ENCODE measurements around the gene NCR2. TPM values are rescaled to one million over a fixed set of nuclear protein-coding genes. Genes with fewer than 3 reads are reported as not detected.

Gene NCR2
- total RNA-seq, 1 experiment from 2014 or later, result not detected

- TF ChIP-seq CTCF (conservative IDR thresholded peaks at IDR 0.05; ENCODE audit: low read depth, low read length), result no peak
- TF ChIP-seq EZH2 (IDR thresholded peaks at IDR 0.05; ENCODE audit: borderline replicate concordance, low read depth, low read length, poor library complexity, severe bottlenecking), result no peak
- ChIA-PET POLR2A (ENCODE audit: low non-redundant PET) (no interaction called here), CTCF (interaction anchor here (0.7 kb wide), 1 partner anchor 106 kb away, joined by 3 read pairs; no protein-coding TSS in a partner anchor)
- H3K4me1 ChIP-seq (ENCODE audit: insufficient read depth, low read length, poor library complexity, severe bottlenecking), result peaks cover 11% of the 10 kb centered on the region
- no peaks in the 10 kb centered on the region for H3K27me3 ChIP-seq (replicated peaks; ENCODE audit: insufficient read depth, low read depth, low read length, poor library complexity)
- no peaks in the 10 kb centered on the region for H3K36me3 ChIP-seq (ENCODE audit: insufficient read depth, low read length, poor library complexity, severe bottlenecking)
- H3K9me3 ChIP-seq (ENCODE audit: low read depth, low read length, poor library complexity, severe bottlenecking), result no peaks in the 10 kb centered on the region
- intact Hi-C loops (cut with micrococcal nuclease; ENCODE audit: unreplicated experiment), result no loop called here
- no TSS peak for BruUV-seq (replicated peaks)
- DNase-seq (ENCODE audit: low spot score), result peak; percentile 25
- H3K4me3 ChIP-seq (ENCODE audit: low read depth, low read length, poor library complexity, severe bottlenecking), result no peak overlapping the region
- no peak overlapping the region for H3K27ac ChIP-seq (ENCODE audit: low read depth, low read length, poor library complexity, severe bottlenecking)
Observed at GRCh38 chr6:41374618-41375590, 39.5 kb downstream of the NCR2 start.

GRCh38 chr6:41375598-41376151 is 40.3 kb downstream of the NCR2 start:
- no peak for DNase-seq (ENCODE audit: low spot score)
- Histone ChIP-seq H3K4me3 (ENCODE audit: low read depth, low read length, poor library complexity, severe bottlenecking) (no peak overlapping the region), H3K27me3 (replicated peaks; ENCODE audit: insufficient read depth, low read depth, low read length, poor library complexity) (no peaks in the 10 kb centered on the region), H3K27ac (ENCODE audit: low read depth, low read length, poor library complexity, severe bottlenecking) (no peak overlapping the region), H3K36me3 (ENCODE audit: insufficient read depth, low read length, poor library complexity, severe bottlenecking) (no peaks in the 10 kb centered on the region), H3K4me1 (ENCODE audit: insufficient read depth, low read length, poor library complexity, severe bottlenecking) (peaks cover 11% of the 10 kb centered on the region), H3K9me3 (ENCODE audit: low read depth, low read length, poor library complexity, severe bottlenecking) (no peaks in the 10 kb centered on the region)
- ChIA-PET CTCF (interaction anchor here (0.7 kb wide), 1 partner anchor 105 kb away, joined by 3 read pairs; no protein-coding TSS in a partner anchor), POLR2A (ENCODE audit: low non-redundant PET) (no interaction called here)
- BruUV-seq (replicated peaks), result no TSS peak
- TF ChIP-seq CTCF (conservative IDR thresholded peaks at IDR 0.05; ENCODE audit: low read depth, low read length) (no peak), EZH2 (IDR thresholded peaks at IDR 0.05; ENCODE audit: borderline replicate concordance, low read depth, low read length, poor library complexity, severe bottlenecking) (no peak)
- intact Hi-C loops (cut with micrococcal nuclease; ENCODE audit: unreplicated experiment), result no loop called here

- H3K27me3 ChIP-seq (replicated peaks; ENCODE audit: insufficient read depth, low read depth, low read length, poor library complexity), result no peaks in the 10 kb centered on the region
- no peak for TF ChIP-seq EZH2 (IDR thresholded peaks at IDR 0.05; ENCODE audit: borderline replicate concordance, low read depth, low read length, poor library complexity, severe bottlenecking)
- TF ChIP-seq CTCF (conservative IDR thresholded peaks at IDR 0.05; ENCODE audit: low read depth, low read length), result no peak
- no peak overlapping the region for H3K4me3 ChIP-seq (ENCODE audit: low read depth, low read length, poor library complexity, severe bottlenecking)
- no TSS peak for BruUV-seq (replicated peaks)
- POLR2A ChIA-PET (ENCODE audit: low non-redundant PET), result no interaction called here
- H3K9me3 ChIP-seq (ENCODE audit: low read depth, low read length, poor library complexity, severe bottlenecking), result no peaks in the 10 kb centered on the region
- no peaks in the 10 kb centered on the region for H3K36me3 ChIP-seq (ENCODE audit: insufficient read depth, low read length, poor library complexity, severe bottlenecking)
- no peak overlapping the region for H3K27ac ChIP-seq (ENCODE audit: low read depth, low read length, poor library complexity, severe bottlenecking)
- intact Hi-C loops (cut with micrococcal nuclease; ENCODE audit: unreplicated experiment), result no loop called here
- H3K4me1 ChIP-seq (ENCODE audit: insufficient read depth, low read length, poor library complexity, severe bottlenecking), result peaks cover 11% of the 10 kb centered on the region
- CTCF ChIA-PET, result interaction anchor here (0.7 kb wide), 1 partner anchor 104 kb away, joined by 3 read pairs; no protein-coding TSS in a partner anchor
- DNase-seq (ENCODE audit: low spot score), result no peak
Observed at GRCh38 chr6:41376176-41376575, 40.8 kb downstream of the NCR2 start.

Measured in A673 (cell line).